ENCODE results near the gene HSPA12A.

The HSPA12A gene

DNA sequence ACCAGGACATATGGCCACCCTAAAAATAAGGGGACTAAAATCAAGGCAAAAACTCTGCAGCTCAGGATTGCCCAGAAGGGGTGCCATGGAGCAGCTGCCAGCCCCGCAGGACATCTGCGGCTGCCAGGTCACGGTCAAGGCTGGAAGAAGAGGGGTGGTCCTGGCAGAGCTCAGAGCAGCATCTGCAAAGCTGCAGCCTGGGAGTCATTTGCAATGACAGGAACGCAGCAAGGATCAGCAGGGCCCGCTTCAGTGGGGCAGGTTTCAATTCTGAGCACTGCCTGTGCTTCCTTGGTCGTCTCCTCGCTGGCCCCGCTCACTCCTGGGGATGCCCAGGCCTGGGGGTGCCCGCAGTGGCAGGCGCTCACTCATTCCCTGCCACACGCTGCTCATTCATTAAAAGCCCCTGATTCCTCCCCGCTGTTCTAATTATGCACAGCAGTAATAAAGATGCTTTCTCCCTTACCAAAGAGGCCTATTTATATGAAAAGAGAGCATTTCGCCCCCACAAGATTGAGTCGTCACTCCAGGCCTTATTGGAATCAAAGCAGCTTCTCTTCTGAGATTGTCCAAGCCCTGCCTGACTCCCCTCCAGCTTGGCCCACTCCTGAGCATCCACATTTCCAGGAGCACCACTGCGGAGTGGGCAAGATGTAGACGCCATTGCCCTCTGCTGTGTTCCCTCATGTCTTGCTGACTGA lies 4.6 kb downstream of the HSPA12A start:
- no peak overlapping the region for H3K9ac ChIP-seq (ENCODE audit: low read length)
- H4K20me1 ChIP-seq (ENCODE audit: insufficient read depth, low read length) = no peaks in the 10 kb centered on the region
- no peak overlapping the region for H3K4me3 ChIP-seq (ENCODE audit: low read length)
- no peak overlapping the region for H3K27ac ChIP-seq (ENCODE audit: low read length)
- peaks cover 6% of the 10 kb centered on the region; the same call in 1 of the 2 replicates for H3K27me3 ChIP-seq (replicated peaks; ENCODE audit: insufficient read depth, low read length)
- no peaks in the 10 kb centered on the region for H3K36me3 ChIP-seq (replicated peaks; ENCODE audit: insufficient read depth, low read length)
- no peaks in the 10 kb centered on the region for H3K9me3 ChIP-seq (replicated peaks; ENCODE audit: insufficient read depth, low read length)
- DNase-seq = no peak
- TF ChIP-seq, protein P1, sequence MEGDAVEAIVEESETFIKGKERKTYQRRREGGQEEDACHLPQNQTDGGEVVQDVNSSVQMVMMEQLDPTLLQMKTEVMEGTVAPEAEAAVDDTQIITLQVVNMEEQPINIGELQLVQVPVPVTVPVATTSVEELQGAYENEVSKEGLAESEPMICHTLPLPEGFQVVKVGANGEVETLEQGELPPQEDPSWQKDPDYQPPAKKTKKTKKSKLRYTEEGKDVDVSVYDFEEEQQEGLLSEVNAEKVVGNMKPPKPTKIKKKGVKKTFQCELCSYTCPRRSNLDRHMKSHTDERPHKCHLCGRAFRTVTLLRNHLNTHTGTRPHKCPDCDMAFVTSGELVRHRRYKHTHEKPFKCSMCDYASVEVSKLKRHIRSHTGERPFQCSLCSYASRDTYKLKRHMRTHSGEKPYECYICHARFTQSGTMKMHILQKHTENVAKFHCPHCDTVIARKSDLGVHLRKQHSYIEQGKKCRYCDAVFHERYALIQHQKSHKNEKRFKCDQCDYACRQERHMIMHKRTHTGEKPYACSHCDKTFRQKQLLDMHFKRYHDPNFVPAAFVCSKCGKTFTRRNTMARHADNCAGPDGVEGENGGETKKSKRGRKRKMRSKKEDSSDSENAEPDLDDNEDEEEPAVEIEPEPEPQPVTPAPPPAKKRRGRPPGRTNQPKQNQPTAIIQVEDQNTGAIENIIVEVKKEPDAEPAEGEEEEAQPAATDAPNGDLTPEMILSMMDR (IDR thresholded peaks at IDR 0.05; ENCODE audit: low read length) = no peak
- no peak for TF ChIP-seq EZH2 (optimal IDR thresholded peaks at IDR 0.05; ENCODE audit: low read depth, low read length)
- TF ChIP-seq EZH2phosphoT487 (IDR thresholded peaks at IDR 0.05; ENCODE audit: low read length) = no peak
- H3F3A ChIP-seq (ENCODE audit: insufficient read depth, low read length) = no peaks in the 10 kb centered on the region
- no peaks in the 10 kb centered on the region for H3K9me2 ChIP-seq (replicated peaks; ENCODE audit: insufficient read depth, low read length)
- H3K4me2 ChIP-seq (ENCODE audit: low read depth, low read length) = no peak overlapping the region
- no peak overlapping the region for H2AFZ ChIP-seq (ENCODE audit: low read length)
- no peaks in the 10 kb centered on the region for H3K4me1 ChIP-seq (ENCODE audit: low read length)
- H3K79me2 ChIP-seq (ENCODE audit: low read length) = no peaks in the 10 kb centered on the region

DNA sequence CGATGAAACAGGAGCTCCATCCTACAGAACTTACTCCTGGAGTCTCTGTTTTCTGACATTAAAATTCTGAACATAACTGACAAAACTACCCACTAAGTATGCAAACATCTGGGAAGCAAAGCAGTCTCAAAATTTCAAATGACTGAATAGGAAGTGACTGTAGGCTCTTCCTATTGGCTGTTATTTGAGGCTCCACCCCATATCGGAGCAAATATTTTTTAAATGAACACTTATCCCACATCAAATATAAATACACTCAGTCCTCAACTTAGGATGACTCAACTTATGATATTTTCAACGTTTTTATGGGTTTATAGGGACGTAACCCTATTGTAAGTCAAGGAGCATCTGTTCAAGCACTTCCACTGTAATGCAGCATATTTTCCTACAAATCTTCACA lies 8.8 kb downstream of the HSPA12A start:
- TF ChIP-seq EZH2 (optimal IDR thresholded peaks at IDR 0.05; ENCODE audit: low read depth, low read length) (no peak), EZH2phosphoT487 (IDR thresholded peaks at IDR 0.05; ENCODE audit: low read length) (no peak)
- TF ChIP-seq, protein P1 (IDR thresholded peaks at IDR 0.05; ENCODE audit: low read length) = no peak
- H3K4me3 ChIP-seq (ENCODE audit: low read length) = no peak overlapping the region
- no peak for DNase-seq
- no peaks in the 10 kb centered on the region for H3K9me2 ChIP-seq (replicated peaks; ENCODE audit: insufficient read depth, low read length)
- no peaks in the 10 kb centered on the region for H4K20me1 ChIP-seq (ENCODE audit: insufficient read depth, low read length)
- no peaks in the 10 kb centered on the region for H3K4me1 ChIP-seq (ENCODE audit: low read length)
- no peak overlapping the region for H2AFZ ChIP-seq (ENCODE audit: low read length)
- no peaks in the 10 kb centered on the region for H3K79me2 ChIP-seq (ENCODE audit: low read length)
- no peak overlapping the region for H3K9ac ChIP-seq (ENCODE audit: low read length)
- no peak overlapping the region for H3K27ac ChIP-seq (ENCODE audit: low read length)
- no peak overlapping the region for H3K4me2 ChIP-seq (ENCODE audit: low read depth, low read length)
- H3F3A ChIP-seq (ENCODE audit: insufficient read depth, low read length) = no peaks in the 10 kb centered on the region
- H3K27me3 ChIP-seq (replicated peaks; ENCODE audit: insufficient read depth, low read length) = no peaks in the 10 kb centered on the region
- no peaks in the 10 kb centered on the region for H3K36me3 ChIP-seq (replicated peaks; ENCODE audit: insufficient read depth, low read length)
- H3K9me3 ChIP-seq (replicated peaks; ENCODE audit: insufficient read depth, low read length) = no peaks in the 10 kb centered on the region

DNA sequence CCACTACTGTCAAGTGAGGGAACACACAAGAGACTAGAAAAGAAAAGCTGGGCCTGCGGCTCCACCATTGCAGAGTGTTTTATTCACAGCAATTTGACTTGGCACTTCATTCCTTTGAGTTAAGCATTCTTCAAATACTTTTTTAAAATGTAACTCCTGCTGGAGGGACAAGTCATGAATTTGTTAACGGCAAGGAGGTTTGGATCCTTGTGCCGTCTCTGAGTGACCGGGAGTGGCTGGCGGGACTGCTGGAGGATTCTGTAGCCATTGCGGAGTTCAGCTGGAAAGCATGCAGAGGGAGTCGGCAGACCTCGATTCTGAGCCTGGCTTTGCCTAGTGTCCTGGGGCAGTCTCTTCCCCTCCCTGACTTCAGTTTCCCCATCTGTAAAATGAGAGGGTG lies 9.8 kb downstream of the HSPA12A start:
- Histone ChIP-seq H3K36me3 (replicated peaks; ENCODE audit: insufficient read depth, low read length) (no peaks in the 10 kb centered on the region), H3K27ac (ENCODE audit: low read length) (no peak overlapping the region), H3K4me3 (ENCODE audit: low read length) (no peak overlapping the region), H3K27me3 (replicated peaks; ENCODE audit: insufficient read depth, low read length) (no peaks in the 10 kb centered on the region), H3K9me3 (replicated peaks; ENCODE audit: insufficient read depth, low read length) (no peaks in the 10 kb centered on the region), H3K4me2 (ENCODE audit: low read depth, low read length) (no peak overlapping the region), H3K79me2 (ENCODE audit: low read length) (no peaks in the 10 kb centered on the region), H4K20me1 (ENCODE audit: insufficient read depth, low read length) (no peaks in the 10 kb centered on the region), H3K9ac (ENCODE audit: low read length) (no peak overlapping the region), H3K4me1 (ENCODE audit: low read length) (no peaks in the 10 kb centered on the region), H3F3A (ENCODE audit: insufficient read depth, low read length) (no peaks in the 10 kb centered on the region), H2AFZ (ENCODE audit: low read length) (no peak overlapping the region), H3K9me2 (replicated peaks; ENCODE audit: insufficient read depth, low read length) (no peaks in the 10 kb centered on the region)
- no peak for DNase-seq
- TF ChIP-seq, protein P1 (IDR thresholded peaks at IDR 0.05; ENCODE audit: low read length) = no peak
- TF ChIP-seq EZH2 (optimal IDR thresholded peaks at IDR 0.05; ENCODE audit: low read depth, low read length) = no peak
- TF ChIP-seq EZH2phosphoT487 (IDR thresholded peaks at IDR 0.05; ENCODE audit: low read length) = no peak

Data from MM.1S (cell line).